Uterus (tissue), 2 donors: ENCODE measurements around the gene PLEKHM2.

ENCODE experiments used
- CTCF ChIP-seq, 4 experiments: fragments of 200-600 bp in 2 of 4; fragments of 450-650 bp in 2 of 4; sonication (generic) in 2 of 4; IDR thresholded peaks; one replicate each; pipeline ENCODE4 v1.5.1; 2016 to 2019; ENCODE audit warnings: antibody characterized with exemption in 4 of 4, mild to moderate bottlenecking in 2 of 4, moderate library complexity in 1 of 4
- POLR2A ChIP-seq, 2 donors: fragments of 450-650 bp; IDR thresholded peaks; one replicate each; pipeline ENCODE4 v1.6.1; 2016; ENCODE audit warnings: antibody characterized with exemption in 2 of 2, mild to moderate bottlenecking in 1 of 2, moderate library complexity in 1 of 2

GRCh38 chr1:15758343-15758931 lies 74.3 kb downstream of the PLEKHM2 start, which contains the start of gene FBLIM1:
- TF ChIP-seq CTCF (IDR thresholded peaks at IDR 0.05) (no peak), POLR2A (IDR thresholded peaks at IDR 0.05) (no peak)
